22Rv1 (cell line): ENCODE measurements around the gene NBEAL2.

Experiments
- H3K27ac ChIP-seq: fragments of 450-650 bp; 2 replicates; pipeline ENCODE4 v1.5.1; 2017
- ZFX ChIP-seq: fragments of 450-650 bp; IDR thresholded peaks from 2 replicates; pipeline ENCODE4 v1.6.1; 2017; ENCODE audit warnings: antibody characterized with exemption, borderline replicate concordance
- TF ChIP-seq, protein P1 (sequence below): fragments of 450-650 bp; IDR thresholded peaks from 2 replicates; pipeline ENCODE4 v1.5.1; 2017; ENCODE audit warnings: mild to moderate bottlenecking

The NBEAL2 gene

DNA sequence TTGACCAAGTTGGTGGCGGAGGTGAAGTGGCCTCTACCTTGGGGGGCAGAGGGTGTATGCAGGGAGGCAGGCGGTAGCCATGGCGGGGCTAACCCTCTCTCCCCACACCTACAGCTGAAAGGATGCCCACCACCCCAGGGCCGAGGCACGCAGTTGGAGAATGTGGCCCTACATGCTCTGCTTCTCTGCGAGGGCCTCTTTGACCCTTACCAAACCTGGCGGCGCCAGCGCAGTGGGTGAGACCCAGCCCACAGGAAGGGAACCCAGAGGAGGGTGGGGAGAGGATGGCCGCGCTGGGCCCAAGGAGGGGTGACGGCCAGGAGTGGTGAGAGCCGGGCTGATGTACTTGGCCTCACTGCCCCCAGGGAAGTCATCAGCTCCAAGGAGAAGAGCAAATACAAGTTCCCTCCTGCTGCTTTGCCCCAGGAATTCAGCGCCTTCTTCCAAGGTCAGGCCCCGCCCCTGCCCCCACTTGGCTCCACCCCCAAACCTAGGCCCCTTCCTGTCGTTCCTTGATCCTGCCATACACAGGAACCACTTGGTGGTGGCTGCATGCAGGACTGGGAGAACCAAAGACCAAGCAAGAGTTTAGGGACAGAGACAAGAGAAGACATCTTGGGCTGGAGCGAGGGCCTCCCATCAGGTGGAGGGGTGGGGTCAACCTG lies 9.8 kb downstream of the NBEAL2 start:
- TF ChIP-seq ZFX, result no peak
- TF ChIP-seq, protein P1, sequence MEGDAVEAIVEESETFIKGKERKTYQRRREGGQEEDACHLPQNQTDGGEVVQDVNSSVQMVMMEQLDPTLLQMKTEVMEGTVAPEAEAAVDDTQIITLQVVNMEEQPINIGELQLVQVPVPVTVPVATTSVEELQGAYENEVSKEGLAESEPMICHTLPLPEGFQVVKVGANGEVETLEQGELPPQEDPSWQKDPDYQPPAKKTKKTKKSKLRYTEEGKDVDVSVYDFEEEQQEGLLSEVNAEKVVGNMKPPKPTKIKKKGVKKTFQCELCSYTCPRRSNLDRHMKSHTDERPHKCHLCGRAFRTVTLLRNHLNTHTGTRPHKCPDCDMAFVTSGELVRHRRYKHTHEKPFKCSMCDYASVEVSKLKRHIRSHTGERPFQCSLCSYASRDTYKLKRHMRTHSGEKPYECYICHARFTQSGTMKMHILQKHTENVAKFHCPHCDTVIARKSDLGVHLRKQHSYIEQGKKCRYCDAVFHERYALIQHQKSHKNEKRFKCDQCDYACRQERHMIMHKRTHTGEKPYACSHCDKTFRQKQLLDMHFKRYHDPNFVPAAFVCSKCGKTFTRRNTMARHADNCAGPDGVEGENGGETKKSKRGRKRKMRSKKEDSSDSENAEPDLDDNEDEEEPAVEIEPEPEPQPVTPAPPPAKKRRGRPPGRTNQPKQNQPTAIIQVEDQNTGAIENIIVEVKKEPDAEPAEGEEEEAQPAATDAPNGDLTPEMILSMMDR, result no peak

DNA sequence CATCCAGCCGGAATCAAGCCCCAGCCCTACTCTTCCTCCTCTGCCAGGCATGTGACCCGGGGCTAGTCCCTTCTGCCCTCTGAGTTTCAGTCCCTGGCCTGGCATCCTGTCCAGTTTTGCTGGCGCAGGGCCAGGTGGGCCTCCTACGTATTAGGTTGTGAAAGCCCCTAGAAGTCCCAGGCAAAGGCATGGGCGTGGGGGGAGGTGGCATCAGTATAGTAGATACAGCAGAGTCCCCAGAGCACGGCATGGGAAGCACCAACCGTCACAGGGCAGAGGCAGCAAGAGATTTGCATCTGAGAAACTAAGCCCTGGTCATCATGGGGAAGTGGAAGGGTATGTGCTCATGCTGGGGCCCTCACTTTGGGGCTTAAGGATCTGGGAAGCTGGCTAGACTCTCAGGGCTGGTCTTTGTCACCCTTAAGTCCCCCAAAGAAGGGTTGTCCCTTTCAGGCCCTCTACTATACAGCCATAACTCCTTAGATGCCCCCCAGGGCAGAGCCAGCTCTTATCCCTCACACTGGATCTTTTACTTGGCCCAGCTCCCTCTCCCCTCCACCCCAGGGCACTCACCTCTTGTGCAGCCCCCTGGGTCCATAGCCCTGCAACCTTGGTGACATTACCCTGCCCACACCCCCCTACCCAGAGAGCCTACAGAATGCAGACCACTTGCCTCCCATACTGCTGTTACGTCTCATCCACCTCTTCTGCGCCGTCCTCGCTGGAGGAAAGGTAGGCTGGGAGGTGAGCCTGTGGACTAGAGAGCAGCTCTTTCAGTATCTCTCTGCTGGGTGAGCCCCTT lies 11.3 kb downstream of the NBEAL2 start:
- H3K27ac ChIP-seq, result no peak overlapping the region
- no peak for TF ChIP-seq ZFX
- TF ChIP-seq, protein P1, result no peak

More for the DNA sequence above, 9.8 kb downstream of the NBEAL2 start:
- no peak overlapping the region for H3K27ac ChIP-seq

DNA sequence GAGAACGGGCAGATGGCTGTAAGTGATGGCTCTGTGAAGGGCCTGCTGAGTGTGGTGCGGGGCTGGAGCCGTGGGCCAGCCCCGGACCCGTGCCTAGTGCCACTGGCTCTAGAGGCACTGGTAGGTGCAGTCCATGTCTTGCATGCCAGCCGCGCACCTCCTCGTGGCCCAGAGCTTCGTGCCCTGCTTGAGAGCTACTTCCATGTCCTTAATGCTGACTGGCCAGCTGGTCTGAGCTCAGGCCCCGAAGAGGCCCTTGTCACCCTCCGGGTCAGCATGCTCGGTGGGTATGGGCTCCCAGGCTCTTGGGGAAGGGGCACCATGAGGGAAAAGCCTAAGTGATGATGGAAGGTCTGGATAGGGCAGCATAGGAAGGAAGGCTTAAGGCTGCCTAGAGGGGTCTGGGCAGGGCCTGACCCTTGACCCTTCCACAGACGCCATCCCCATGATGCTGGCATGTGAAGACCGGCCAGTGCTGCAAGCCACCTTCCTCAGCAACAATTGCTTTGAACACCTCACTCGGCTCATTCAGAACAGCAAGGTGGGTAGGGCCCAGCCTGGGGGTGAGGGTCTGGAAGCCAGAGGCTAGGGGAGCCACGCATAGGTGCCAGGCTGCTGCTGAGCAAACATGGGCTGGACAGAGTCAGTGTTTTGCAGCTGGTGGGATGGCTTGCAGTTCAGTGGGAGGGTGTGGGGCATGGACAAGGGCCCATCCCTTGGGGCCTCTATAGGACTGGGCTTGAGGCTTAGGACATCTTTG lies 12.1 kb downstream of the NBEAL2 start:
- no peak overlapping the region for H3K27ac ChIP-seq
- TF ChIP-seq, protein P1, result no peak
- TF ChIP-seq ZFX, result no peak

DNA sequence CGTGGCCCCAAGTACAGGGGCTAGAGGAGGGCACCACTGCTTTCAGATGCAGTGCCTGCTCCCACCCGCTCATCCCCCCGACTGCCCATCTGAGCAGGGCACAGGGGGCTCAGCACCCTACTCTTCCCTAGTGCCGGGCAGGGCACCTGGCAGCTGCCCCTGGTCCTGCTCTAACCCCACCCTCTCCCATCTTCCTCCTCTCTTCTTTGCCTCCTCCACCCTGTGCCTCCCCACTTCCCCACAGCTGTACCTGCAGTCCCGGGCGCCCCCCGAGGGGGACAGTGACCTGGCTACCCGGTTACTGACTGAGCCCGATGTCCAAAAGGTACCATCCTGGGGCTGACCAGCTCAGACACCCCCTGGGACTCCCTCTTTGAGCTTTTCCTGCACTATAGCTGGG lies 12.8 kb downstream of the NBEAL2 start:
- H3K27ac ChIP-seq, result no peak overlapping the region
- TF ChIP-seq ZFX, result no peak
- TF ChIP-seq, protein P1, result no peak

DNA sequence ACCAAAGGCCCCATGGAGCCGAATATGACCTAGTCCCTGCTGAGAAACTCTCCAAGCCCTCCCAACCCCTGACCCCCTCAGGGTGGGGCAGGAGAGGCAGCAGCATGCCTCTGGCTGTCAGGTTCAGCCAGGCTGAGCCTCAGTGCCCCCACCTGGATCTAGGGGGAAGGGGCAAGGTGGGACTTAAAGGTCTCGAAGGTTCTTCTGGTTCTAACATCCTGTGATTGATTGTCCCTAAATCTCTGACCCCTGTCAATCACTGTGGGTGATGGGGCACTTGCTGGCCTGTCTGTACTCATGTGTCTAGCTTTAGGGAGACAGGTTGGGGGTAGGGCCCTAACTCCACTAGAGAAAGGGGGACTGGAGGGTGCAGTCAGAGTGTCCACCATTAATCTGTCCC lies 13.8 kb downstream of the NBEAL2 start:
- TF ChIP-seq ZFX, result no peak
- TF ChIP-seq, protein P1, result no peak
- H3K27ac ChIP-seq, result no peak overlapping the region

DNA sequence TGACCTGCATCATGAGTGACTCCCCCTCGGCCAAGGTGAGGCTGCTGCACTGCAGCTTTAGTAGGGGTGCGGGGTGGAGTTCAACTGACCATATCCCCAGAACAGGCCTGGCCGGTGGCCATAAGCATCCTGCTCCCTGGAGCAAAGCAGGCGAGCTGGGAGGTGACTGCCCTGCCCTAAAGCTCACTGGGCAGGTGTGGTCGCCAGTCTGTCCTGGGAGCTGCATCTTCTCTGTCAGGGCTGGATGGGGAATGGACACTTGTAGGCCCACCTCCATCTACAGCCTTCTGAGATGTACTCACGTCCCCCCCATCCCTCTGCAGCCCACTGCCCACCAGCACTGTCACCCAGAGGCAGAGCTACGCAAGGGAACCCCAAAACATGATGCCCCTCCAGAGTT lies 14.5 kb downstream of the NBEAL2 start:
- no peak overlapping the region for H3K27ac ChIP-seq
- TF ChIP-seq, protein P1, result no peak
- TF ChIP-seq ZFX, result no peak
